HL-60 (cell line): ENCODE measurements around the gene RDH5.

Experiments used
- TF ChIP-seq, protein P1 (sequence below): IDR thresholded peaks from one replicate; pipeline ENCODE4 v1.5.1; 2011; ENCODE audit warnings: low read length, control low read depth, inconsistent platforms; ENCODE audit not compliant: insufficient read depth
- TF ChIP-seq, protein P2 (sequence below): IDR thresholded peaks from 2 replicates; pipeline ENCODE4 v1.6.1; 2012; ENCODE audit warnings: low read depth; ENCODE audit not compliant: insufficient replicate concordance

GRCh38 chr12:55748230-55748993, 28.2 kb downstream of the RDH5 start:
- TF ChIP-seq, protein P1, sequence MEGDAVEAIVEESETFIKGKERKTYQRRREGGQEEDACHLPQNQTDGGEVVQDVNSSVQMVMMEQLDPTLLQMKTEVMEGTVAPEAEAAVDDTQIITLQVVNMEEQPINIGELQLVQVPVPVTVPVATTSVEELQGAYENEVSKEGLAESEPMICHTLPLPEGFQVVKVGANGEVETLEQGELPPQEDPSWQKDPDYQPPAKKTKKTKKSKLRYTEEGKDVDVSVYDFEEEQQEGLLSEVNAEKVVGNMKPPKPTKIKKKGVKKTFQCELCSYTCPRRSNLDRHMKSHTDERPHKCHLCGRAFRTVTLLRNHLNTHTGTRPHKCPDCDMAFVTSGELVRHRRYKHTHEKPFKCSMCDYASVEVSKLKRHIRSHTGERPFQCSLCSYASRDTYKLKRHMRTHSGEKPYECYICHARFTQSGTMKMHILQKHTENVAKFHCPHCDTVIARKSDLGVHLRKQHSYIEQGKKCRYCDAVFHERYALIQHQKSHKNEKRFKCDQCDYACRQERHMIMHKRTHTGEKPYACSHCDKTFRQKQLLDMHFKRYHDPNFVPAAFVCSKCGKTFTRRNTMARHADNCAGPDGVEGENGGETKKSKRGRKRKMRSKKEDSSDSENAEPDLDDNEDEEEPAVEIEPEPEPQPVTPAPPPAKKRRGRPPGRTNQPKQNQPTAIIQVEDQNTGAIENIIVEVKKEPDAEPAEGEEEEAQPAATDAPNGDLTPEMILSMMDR: no peak
- TF ChIP-seq, protein P2, sequence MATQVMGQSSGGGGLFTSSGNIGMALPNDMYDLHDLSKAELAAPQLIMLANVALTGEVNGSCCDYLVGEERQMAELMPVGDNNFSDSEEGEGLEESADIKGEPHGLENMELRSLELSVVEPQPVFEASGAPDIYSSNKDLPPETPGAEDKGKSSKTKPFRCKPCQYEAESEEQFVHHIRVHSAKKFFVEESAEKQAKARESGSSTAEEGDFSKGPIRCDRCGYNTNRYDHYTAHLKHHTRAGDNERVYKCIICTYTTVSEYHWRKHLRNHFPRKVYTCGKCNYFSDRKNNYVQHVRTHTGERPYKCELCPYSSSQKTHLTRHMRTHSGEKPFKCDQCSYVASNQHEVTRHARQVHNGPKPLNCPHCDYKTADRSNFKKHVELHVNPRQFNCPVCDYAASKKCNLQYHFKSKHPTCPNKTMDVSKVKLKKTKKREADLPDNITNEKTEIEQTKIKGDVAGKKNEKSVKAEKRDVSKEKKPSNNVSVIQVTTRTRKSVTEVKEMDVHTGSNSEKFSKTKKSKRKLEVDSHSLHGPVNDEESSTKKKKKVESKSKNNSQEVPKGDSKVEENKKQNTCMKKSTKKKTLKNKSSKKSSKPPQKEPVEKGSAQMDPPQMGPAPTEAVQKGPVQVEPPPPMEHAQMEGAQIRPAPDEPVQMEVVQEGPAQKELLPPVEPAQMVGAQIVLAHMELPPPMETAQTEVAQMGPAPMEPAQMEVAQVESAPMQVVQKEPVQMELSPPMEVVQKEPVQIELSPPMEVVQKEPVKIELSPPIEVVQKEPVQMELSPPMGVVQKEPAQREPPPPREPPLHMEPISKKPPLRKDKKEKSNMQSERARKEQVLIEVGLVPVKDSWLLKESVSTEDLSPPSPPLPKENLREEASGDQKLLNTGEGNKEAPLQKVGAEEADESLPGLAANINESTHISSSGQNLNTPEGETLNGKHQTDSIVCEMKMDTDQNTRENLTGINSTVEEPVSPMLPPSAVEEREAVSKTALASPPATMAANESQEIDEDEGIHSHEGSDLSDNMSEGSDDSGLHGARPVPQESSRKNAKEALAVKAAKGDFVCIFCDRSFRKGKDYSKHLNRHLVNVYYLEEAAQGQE: no peak
